ENCODE measurements around the gene SLC23A2.
"Not testable (repeated sequence)": the region's sequence is repeated elsewhere in the genome, so short reads cannot be mapped to it uniquely, and the experiment has no call there.

The SLC23A2 gene

GRCh38 chr20:5001174-5002076, at the start of gene SLC23A2:
SLC23A2 (minus strand) TSS chr20:5001510; CDS start chr20:4932562, 68,948 bp downstream.
- DNase-seq (ENCODE audit: low read depth in 3 of 3): peak in 2 of 3 donors; percentile 15 to 49

GRCh38 chr20:5046656-5047339, 45.5 kb upstream of the SLC23A2 start:
- DNase-seq (ENCODE audit: low read depth in 3 of 3): no peak

GRCh38 chr20:5045906-5046305, 44.6 kb upstream of the SLC23A2 start:
- no peak for DNase-seq (ENCODE audit: low read depth in 3 of 3)

GRCh38 chr20:5044075-5044620, 42.8 kb upstream of the SLC23A2 start:
- no peak for DNase-seq (ENCODE audit: low read depth in 3 of 3)

GRCh38 chr20:5041433-5041832, 40.1 kb upstream of the SLC23A2 start:
- no peak for DNase-seq (ENCODE audit: low read depth in 3 of 3)

- DNase-seq (ENCODE audit: low read depth in 3 of 3): no peak
These were observed 39.0 kb upstream of the SLC23A2 start for GRCh38 chr20:5040345-5040744.

GRCh38 chr20:5039889-5040288, 38.6 kb upstream of the SLC23A2 start:
- no peak for DNase-seq (ENCODE audit: low read depth in 3 of 3)

- peak in 1 of 3 donors; percentile 6 for DNase-seq (ENCODE audit: low read depth in 3 of 3)
These were observed 37.9 kb upstream of the SLC23A2 start for GRCh38 chr20:5039255-5039657.

GRCh38 chr20:5036828-5037227, 35.5 kb upstream of the SLC23A2 start:
- DNase-seq (ENCODE audit: low read depth in 3 of 3): no peak

GRCh38 chr20:5035518-5035917, 34.2 kb upstream of the SLC23A2 start:
- not testable (repeated sequence) for DNase-seq (ENCODE audit: low read depth in 3 of 3)

- DNase-seq (ENCODE audit: low read depth in 3 of 3): no peak
These were observed 32.3 kb upstream of the SLC23A2 start for GRCh38 chr20:5033566-5033965.

GRCh38 chr20:5031701-5032100, 30.4 kb upstream of the SLC23A2 start:
- DNase-seq (ENCODE audit: low read depth in 3 of 3): not testable (repeated sequence)

- DNase-seq (ENCODE audit: low read depth in 3 of 3): no peak
These were observed 29.9 kb upstream of the SLC23A2 start for GRCh38 chr20:5031206-5031557.

GRCh38 chr20:5030348-5031205, 29.3 kb upstream of the SLC23A2 start:
- DNase-seq (ENCODE audit: low read depth in 3 of 3): no peak

- DNase-seq (ENCODE audit: low read depth in 3 of 3): not testable (repeated sequence)
These were observed 27.1 kb upstream of the SLC23A2 start for GRCh38 chr20:5028258-5029059.

- DNase-seq (ENCODE audit: low read depth in 3 of 3): no peak
These were observed 23.7 kb upstream of the SLC23A2 start for GRCh38 chr20:5024982-5025381.

GRCh38 chr20:5024103-5024502, 22.8 kb upstream of the SLC23A2 start:
- DNase-seq (ENCODE audit: low read depth in 3 of 3): no peak

- DNase-seq (ENCODE audit: low read depth in 3 of 3): not testable (repeated sequence)
These were observed 21.9 kb upstream of the SLC23A2 start for GRCh38 chr20:5023171-5023570.

GRCh38 chr20:5020760-5021159, 19.4 kb upstream of the SLC23A2 start:
- no peak for DNase-seq (ENCODE audit: low read depth in 3 of 3)

GRCh38 chr20:5013682-5014447, 12.6 kb upstream of the SLC23A2 start:
- DNase-seq (ENCODE audit: low read depth in 3 of 3): no peak

Measured in stimulated activated CD4-positive, alpha-beta T cell treated with anti-CD3 and anti-CD28 coated beads, TNF-alpha, amount 100 ng/mL, for 48 hours (primary cell).